Activated naive CD4-positive, alpha-beta T cell treated with anti-CD3 and anti-CD28 coated beads, Interleukin-2, amount 10 ng/mL, durations not matched to agents 7 days and 5 days (primary cell): ENCODE measurements around the gene RBBP8.
A peak's percentile ranks its signal among the peaks of the same experiment; 100 is the strongest.

Experiments used
- CTCF ChIA-PET: fragments of 350-600 bp; sonication (Branson Sonifier 250); formaldehyde crosslinking; loops from one replicate; lab custom pipeline; 2021; ENCODE audit warnings: antibody characterized with exemption; lab: Charles Lee
- DNase-seq: peaks from one replicate; pipeline ENCODE4 v3.0.0-alpha.2; 2020
- H3K27ac Mint-ChIP-seq: one replicate; pipeline ENCODE4 v1.8.0; 2021; ENCODE audit warnings: mild to moderate bottlenecking, moderate library complexity, mixed read lengths
- H3K27me3 Mint-ChIP-seq: one replicate; pipeline ENCODE4 v1.8.0; 2021; ENCODE audit warnings: mild to moderate bottlenecking, mixed read lengths
- H3K36me3 Mint-ChIP-seq: one replicate; pipeline ENCODE4 v1.8.0; 2021; ENCODE audit warnings: mixed read lengths
- H3K4me1 Mint-ChIP-seq: one replicate; pipeline ENCODE4 v1.8.0; 2021; ENCODE audit warnings: mixed read lengths
- H3K4me3 Mint-ChIP-seq: one replicate; pipeline ENCODE4 v1.8.0; 2021; ENCODE audit warnings: mild to moderate bottlenecking, moderate library complexity, mixed read lengths
- H3K9me3 Mint-ChIP-seq: one replicate; pipeline ENCODE4 v1.8.0; 2021; ENCODE audit warnings: mixed read lengths

The RBBP8 gene

GRCh38 chr18:22961156-22961555 is 28.0 kb downstream of the RBBP8 start:
- H3K27me3 Mint-ChIP-seq, result no peaks in the 10 kb centered on the region
- no peak overlapping the region for H3K27ac Mint-ChIP-seq
- CTCF ChIA-PET, result no interaction called here
- DNase-seq, result no peak
- H3K4me1 Mint-ChIP-seq, result no peaks in the 10 kb centered on the region
- no peak overlapping the region for H3K4me3 Mint-ChIP-seq
- no peaks in the 10 kb centered on the region for H3K9me3 Mint-ChIP-seq
- peaks cover 26% of the 10 kb centered on the region for H3K36me3 Mint-ChIP-seq

- CTCF ChIA-PET, result no interaction called here
- Mint-ChIP-seq H3K27me3 (no peaks in the 10 kb centered on the region), H3K27ac (no peak overlapping the region), H3K36me3 (peaks cover 26% of the 10 kb centered on the region), H3K9me3 (no peaks in the 10 kb centered on the region), H3K4me3 (no peak overlapping the region), H3K4me1 (no peaks in the 10 kb centered on the region)
- no peak for DNase-seq
These were observed 28.9 kb downstream of the RBBP8 start for GRCh38 chr18:22962004-22962403.

- H3K4me1 Mint-ChIP-seq, result no peaks in the 10 kb centered on the region
- CTCF ChIA-PET, result no interaction called here
- no peak overlapping the region for H3K27ac Mint-ChIP-seq
- H3K9me3 Mint-ChIP-seq, result no peaks in the 10 kb centered on the region
- DNase-seq, result no peak
- H3K36me3 Mint-ChIP-seq, result peaks cover 18% of the 10 kb centered on the region
- no peaks in the 10 kb centered on the region for H3K27me3 Mint-ChIP-seq
- no peak overlapping the region for H3K4me3 Mint-ChIP-seq
These were observed 31.0 kb downstream of the RBBP8 start for GRCh38 chr18:22964116-22964515.

- Mint-ChIP-seq H3K4me3 (no peak overlapping the region), H3K27me3 (no peaks in the 10 kb centered on the region), H3K36me3 (peaks cover 16% of the 10 kb centered on the region), H3K27ac (no peak overlapping the region), H3K4me1 (no peaks in the 10 kb centered on the region), H3K9me3 (no peaks in the 10 kb centered on the region)
- CTCF ChIA-PET, result interaction anchor here (0.8 kb wide), 1 partner anchor 18 kb away, joined by 3 read pairs; no protein-coding TSS in a partner anchor
- DNase-seq, result no peak
These were observed 31.6 kb downstream of the RBBP8 start for GRCh38 chr18:22964722-22965121.

- Mint-ChIP-seq H3K4me3 (no peak overlapping the region), H3K27me3 (no peaks in the 10 kb centered on the region), H3K4me1 (peaks cover 3% of the 10 kb centered on the region), H3K27ac (no peak overlapping the region), H3K9me3 (no peaks in the 10 kb centered on the region), H3K36me3 (peaks cover 21% of the 10 kb centered on the region)
- CTCF ChIA-PET, result no interaction called here
- DNase-seq, result no peak
These were observed 37.9 kb downstream of the RBBP8 start for GRCh38 chr18:22971038-22971437.

GRCh38 chr18:22974001-22974400 is 40.9 kb downstream of the RBBP8 start:
- Mint-ChIP-seq H3K27me3 (no peaks in the 10 kb centered on the region), H3K9me3 (no peaks in the 10 kb centered on the region), H3K4me3 (no peak overlapping the region), H3K4me1 (peaks cover 10% of the 10 kb centered on the region), H3K27ac (no peak overlapping the region), H3K36me3 (peaks cover 31% of the 10 kb centered on the region)
- no peak for DNase-seq
- CTCF ChIA-PET, result interaction anchor here (0.6 kb wide), 1 partner anchor 1187 kb away, joined by 3 read pairs; no protein-coding TSS in a partner anchor

GRCh38 chr18:22974707-22975106 is 41.6 kb downstream of the RBBP8 start:
- CTCF ChIA-PET, result interaction anchor here (1.0 kb wide), 1 partner anchor 44 kb away, joined by 4 read pairs; no protein-coding TSS in a partner anchor
- H3K9me3 Mint-ChIP-seq, result no peaks in the 10 kb centered on the region
- DNase-seq, result no peak
- no peaks in the 10 kb centered on the region for H3K27me3 Mint-ChIP-seq
- H3K4me3 Mint-ChIP-seq, result no peak overlapping the region
- H3K4me1 Mint-ChIP-seq, result peaks cover 10% of the 10 kb centered on the region
- peaks cover 33% of the 10 kb centered on the region for H3K36me3 Mint-ChIP-seq
- H3K27ac Mint-ChIP-seq, result no peak overlapping the region

GRCh38 chr18:22975508-22975907 is 42.4 kb downstream of the RBBP8 start:
- Mint-ChIP-seq H3K9me3 (no peaks in the 10 kb centered on the region), H3K4me1 (peaks cover 10% of the 10 kb centered on the region), H3K27me3 (no peaks in the 10 kb centered on the region), H3K4me3 (no peak overlapping the region), H3K27ac (no peak overlapping the region), H3K36me3 (peaks cover 37% of the 10 kb centered on the region)
- CTCF ChIA-PET, result interaction anchor here (0.8 to 1.0 kb wide), 2 partner anchors 8 to 45 kb away, joined by 4 read pairs; no protein-coding TSS in a partner anchor
- DNase-seq, result no peak

- Mint-ChIP-seq H3K27me3 (no peaks in the 10 kb centered on the region), H3K36me3 (peaks cover 36% of the 10 kb centered on the region), H3K4me1 (peaks cover 10% of the 10 kb centered on the region), H3K4me3 (no peak overlapping the region), H3K9me3 (no peaks in the 10 kb centered on the region), H3K27ac (peak overlapping the region; percentile 76)
- DNase-seq, result no peak
- CTCF ChIA-PET, result interaction anchor here (0.8 to 2.2 kb wide), 9 partner anchors 8 to 176 kb away, joined by 3 to 9 read pairs (median 4); partner anchors contain the start of gene RBBP8
These were observed 44.9 kb downstream of the RBBP8 start for GRCh38 chr18:22977847-22978701.

- DNase-seq, result no peak
- CTCF ChIA-PET, result interaction anchor here (0.7 kb wide), 2 partner anchors 452 to 494 kb away, joined by 3 read pairs; no protein-coding TSS in a partner anchor
- Mint-ChIP-seq H3K4me1 (peaks cover 9% of the 10 kb centered on the region), H3K9me3 (no peaks in the 10 kb centered on the region), H3K36me3 (peaks cover 38% of the 10 kb centered on the region), H3K27me3 (no peaks in the 10 kb centered on the region), H3K27ac (no peak overlapping the region), H3K4me3 (no peak overlapping the region)
These were observed 47.3 kb downstream of the RBBP8 start for GRCh38 chr18:22980394-22980793.

GRCh38 chr18:22981274-22982133 is 48.4 kb downstream of the RBBP8 start:
- Mint-ChIP-seq H3K27me3 (no peaks in the 10 kb centered on the region), H3K27ac (no peak overlapping the region), H3K9me3 (no peaks in the 10 kb centered on the region), H3K4me3 (no peak overlapping the region), H3K4me1 (peaks cover 7% of the 10 kb centered on the region), H3K36me3 (peaks cover 35% of the 10 kb centered on the region)
- DNase-seq, result no peak
- CTCF ChIA-PET, result interaction anchor here (0.8 to 2.7 kb wide), 5 partner anchors 16 to 169 kb away, joined by 3 to 39 read pairs (median 4); partner anchors contain the start of gene RBBP8

- Mint-ChIP-seq H3K4me3 (no peak overlapping the region), H3K27ac (no peak overlapping the region), H3K36me3 (peaks cover 30% of the 10 kb centered on the region), H3K27me3 (no peaks in the 10 kb centered on the region), H3K9me3 (no peaks in the 10 kb centered on the region), H3K4me1 (peaks cover 4% of the 10 kb centered on the region)
- DNase-seq, result no peak
- CTCF ChIA-PET, result interaction anchor here (0.7 to 2.7 kb wide), 15 partner anchors 8 to 474 kb away, joined by 3 to 39 read pairs (median 4); partner anchors contain the start of gene RBBP8
These were observed 50.0 kb downstream of the RBBP8 start for GRCh38 chr18:22983175-22983574.

- Mint-ChIP-seq H3K9me3 (no peaks in the 10 kb centered on the region), H3K36me3 (peaks cover 20% of the 10 kb centered on the region), H3K27me3 (no peaks in the 10 kb centered on the region), H3K4me3 (no peak overlapping the region), H3K27ac (no peak overlapping the region), H3K4me1 (no peaks in the 10 kb centered on the region)
- CTCF ChIA-PET, result interaction anchor here (0.9 to 1.2 kb wide), 2 partner anchors 55 to 60 kb away, joined by 3 to 8 read pairs; no protein-coding TSS in a partner anchor
- no peak for DNase-seq
These were observed 52.1 kb downstream of the RBBP8 start for GRCh38 chr18:22985250-22985649.
